H9 (cell line): ENCODE measurements around the gene NFYC. TPM values are rescaled to one million over a fixed set of nuclear protein-coding genes. Genes with fewer than 3 reads are reported as not detected.
A peak's percentile ranks its signal among the peaks of the same experiment; 100 is the strongest.

Source experiments
- DNase-seq: peaks from one replicate; pipeline ENCODE4 v3.0.0-alpha.2; 2017
- H2AFZ ChIP-seq: one replicate; pipeline ENCODE4 v1.6.1; 2013; ENCODE audit warnings: mild to moderate bottlenecking, low read length, control low read depth, moderate library complexity
- H2AK5ac ChIP-seq: 2 replicates; pipeline ENCODE4 v1.6.1; 2013; ENCODE audit warnings: low read length, control low read depth, mixed read lengths; ENCODE audit not compliant: insufficient read length
- H2BK120ac ChIP-seq: one replicate; pipeline ENCODE4 v1.6.1; 2013; ENCODE audit warnings: low read depth, mild to moderate bottlenecking, low read length, control low read depth, inconsistent platforms; ENCODE audit not compliant: poor library complexity, severe bottlenecking
- H2BK12ac ChIP-seq: 2 replicates; pipeline ENCODE4 v1.6.1; 2013; ENCODE audit warnings: low read length, control low read depth, mixed read lengths, low read depth; ENCODE audit not compliant: insufficient read length
- H2BK15ac ChIP-seq: 2 replicates; pipeline ENCODE4 v1.6.1; 2013; ENCODE audit warnings: low read depth, low read length, control low read depth
- H2BK20ac ChIP-seq: one replicate; pipeline ENCODE4 v1.6.1; 2013; ENCODE audit warnings: low read depth, mild to moderate bottlenecking, low read length, control low read depth, inconsistent platforms; ENCODE audit not compliant: poor library complexity, severe bottlenecking
- H2BK5ac ChIP-seq: 2 replicates; pipeline ENCODE4 v1.6.1; 2013; ENCODE audit warnings: low read length, control low read depth, mixed read lengths; ENCODE audit not compliant: insufficient read length
- H3K14ac ChIP-seq: 2 replicates; pipeline ENCODE4 v1.6.1; 2013; ENCODE audit warnings: low read length, control low read depth; ENCODE audit not compliant: insufficient read depth
- H3K18ac ChIP-seq: 2 replicates; pipeline ENCODE4 v1.6.1; 2013; ENCODE audit warnings: low read depth, mild to moderate bottlenecking, mixed read lengths, low read length, control low read depth; ENCODE audit not compliant: insufficient read length
- H3K23ac ChIP-seq: 2 replicates; pipeline ENCODE4 v1.6.1; 2013; ENCODE audit warnings: low read length, control low read depth, mixed read lengths, low read depth; ENCODE audit not compliant: insufficient read length
- H3K23me2 ChIP-seq: 2 replicates; pipeline ENCODE4 v1.6.1; 2013; ENCODE audit warnings: low read depth, mild to moderate bottlenecking, mixed read lengths, low read length, control low read depth; ENCODE audit not compliant: insufficient read length, poor library complexity, severe bottlenecking
- H3K27ac ChIP-seq: 2 replicates; pipeline ENCODE4 v1.5.1; 2013; ENCODE audit warnings: low read length, control low read depth, mixed read lengths, low read depth; ENCODE audit not compliant: insufficient read length
- H3K27me3 ChIP-seq: 2 replicates; pipeline ENCODE4 v1.6.1; 2013; ENCODE audit warnings: low read length, control low read depth, inconsistent platforms; ENCODE audit not compliant: insufficient read depth
- H3K4ac ChIP-seq: 2 replicates; pipeline ENCODE4 v1.6.1; 2013; ENCODE audit warnings: low read depth, mild to moderate bottlenecking, control low read depth, inconsistent platforms, low read length, moderate library complexity
- H3K4me1 ChIP-seq: 2 replicates; pipeline ENCODE4 v1.6.1; 2013; ENCODE audit warnings: low read length, control low read depth, inconsistent platforms; ENCODE audit not compliant: insufficient read depth
- H3K4me2 ChIP-seq: 2 replicates; pipeline ENCODE4 v1.6.1; 2013; ENCODE audit warnings: low read length, control low read depth, mixed read lengths; ENCODE audit not compliant: insufficient read length, insufficient read depth
- H3K56ac ChIP-seq: 2 replicates; pipeline ENCODE4 v1.6.1; 2013; ENCODE audit warnings: low read depth, mild to moderate bottlenecking, mixed read lengths, low read length, control low read depth; ENCODE audit not compliant: insufficient read length
- H3K79me1 ChIP-seq: 2 replicates; pipeline ENCODE4 v1.6.1; 2013; ENCODE audit warnings: low read depth, mild to moderate bottlenecking, moderate library complexity, low read length, control low read depth, inconsistent platforms; ENCODE audit not compliant: insufficient read depth, poor library complexity, severe bottlenecking
- H3K79me2 ChIP-seq: 2 replicates; pipeline ENCODE4 v1.6.1; 2013; ENCODE audit warnings: low read length, control low read depth, inconsistent platforms; ENCODE audit not compliant: insufficient read depth
- H3K9ac ChIP-seq: 2 replicates; pipeline ENCODE4 v1.6.1; 2013; ENCODE audit warnings: low read length, control low read depth, mixed read lengths; ENCODE audit not compliant: insufficient read length; ENCODE audit errors: extremely low read depth
- H3K9me3 ChIP-seq: one replicate; pipeline ENCODE4 v1.6.1; 2013; ENCODE audit warnings: low read depth, low read length, inconsistent platforms; ENCODE audit not compliant: control insufficient read depth
- H3T11ph ChIP-seq: one replicate; pipeline ENCODE4 v1.6.1; 2013; ENCODE audit warnings: mild to moderate bottlenecking, low read length, control low read depth, inconsistent platforms
- H4K20me1 ChIP-seq: one replicate; pipeline ENCODE4 v1.6.1; 2013; ENCODE audit not compliant: control insufficient read depth, insufficient read length, insufficient read depth
- H4K5ac ChIP-seq: 2 replicates; pipeline ENCODE4 v1.6.1; 2013; ENCODE audit warnings: low read depth, mild to moderate bottlenecking, mixed read lengths, low read length, control low read depth; ENCODE audit not compliant: insufficient read length
- H4K8ac ChIP-seq: replicated peaks from 2 replicates; pipeline ENCODE4 v1.6.1; 2013; ENCODE audit warnings: low read length, control low read depth, mixed read lengths, low read depth; ENCODE audit not compliant: insufficient read length
- H4K91ac ChIP-seq: 2 replicates; pipeline ENCODE4 v1.6.1; 2013; ENCODE audit warnings: low read depth, mild to moderate bottlenecking, moderate library complexity, mixed read lengths, low read length, control low read depth; ENCODE audit not compliant: insufficient read length
- H3K27ac Mint-ChIP-seq, 3 experiments: 2 replicates in 2 of 3; 3 replicates in 1 of 3; pipeline ENCODE4 v1.8.0; 2020 to 2021; ENCODE audit warnings: mixed read lengths in 3 of 3, mild to moderate bottlenecking in 1 of 3, moderate library complexity in 1 of 3
- H3K27me3 Mint-ChIP-seq: 2 replicates; pipeline ENCODE4 v1.8.0; 2021; ENCODE audit warnings: low read depth, mild to moderate bottlenecking, moderate library complexity, mixed read lengths
- H3K36me3 Mint-ChIP-seq, 3 experiments: 2 replicates in 2 of 3; 3 replicates in 1 of 3; pipeline ENCODE4 v1.8.0; 2020 to 2021; ENCODE audit warnings: low read depth in 3 of 3, mixed read lengths in 3 of 3; ENCODE audit not compliant: insufficient read depth in 1 of 3
- H3K4me1 Mint-ChIP-seq, 2 experiments: 2 replicates each; pipeline ENCODE4 v1.8.0; 2020; ENCODE audit warnings: mixed read lengths in 2 of 2
- H3K4me3 Mint-ChIP-seq, 2 experiments: 2 replicates in 1 of 2; 3 replicates in 1 of 2; pipeline ENCODE4 v1.8.0; 2020 to 2021; ENCODE audit warnings: mild to moderate bottlenecking in 2 of 2, mixed read lengths in 2 of 2, moderate library complexity in 1 of 2
- H3K9me3 Mint-ChIP-seq, 2 experiments: 2 replicates in 1 of 2; 3 replicates in 1 of 2; pipeline ENCODE4 v1.8.0; 2020; ENCODE audit warnings: mild to moderate bottlenecking in 2 of 2, mixed read lengths in 2 of 2, moderate library complexity in 1 of 2
- CTCF ChIP-seq: fragments of 200-600 bp; sonication (generic); conservative IDR thresholded peaks from 3 replicates; pipeline ENCODE4 v1.8.0; 2021; ENCODE audit warnings: antibody characterized with exemption, mild to moderate bottlenecking
- WGBS: extraction: QIAGEN DNeasy Blood & Tissue Kit; methylation state at CpG from one replicate; pipeline ENCODE4 v1.1.7; 2013; ENCODE audit warnings: missing lambda C conversion rate, low lambda C conversion rate, mixed read lengths; ENCODE audit not compliant: insufficient read length; ENCODE audit errors: extremely low coverage; 5-methylcytosine and 5-hydroxymethylcytosine counted together
- total RNA-seq: library from RNA; stranded (reverse); gene quantifications from 2 replicates; pipeline ENCODE4 v1.2.1, GENCODE V29; 2021

The NFYC gene
- total RNA-seq, 1 experiment from 2014 or later: 54.7 TPM

- Histone ChIP-seq H3K4me1 (no peaks in the 10 kb centered on the region), H2AFZ (no peak overlapping the region), H2BK20ac (no peak overlapping the region), H2BK120ac (no peak overlapping the region), H3K23ac (no peak overlapping the region), H3K27ac (no peak overlapping the region), H4K20me1 (no peaks in the 10 kb centered on the region), H2AK5ac (no peak overlapping the region), H3K4me2 (peak overlapping the region; percentile 43), H3K56ac (no peak overlapping the region), H3K27me3 (peaks cover 9% of the 10 kb centered on the region; the same call in 1 of the 2 replicates), H3K79me2 (no peaks in the 10 kb centered on the region), H3K18ac (no peak overlapping the region), H4K5ac (no peak overlapping the region), H3K14ac (no peak overlapping the region), H3K4ac (no peak overlapping the region), H2BK12ac (no peak overlapping the region), H3K9ac (no peak overlapping the region), H4K8ac (no peak overlapping the region), H4K91ac (no peak overlapping the region), H2BK5ac (no peak overlapping the region), H3K23me2 (peaks cover 17% of the 10 kb centered on the region), H3T11ph (no peak overlapping the region), H3K79me1 (no peaks in the 10 kb centered on the region), H3K9me3 (no peaks in the 10 kb centered on the region), H2BK15ac (no peak overlapping the region)
- DNase-seq: no peak
- WGBS: no CpG with 5 or more reads among the region's 63 CpGs
- H3K27me3 Mint-ChIP-seq: peaks cover 65% of the 10 kb centered on the region
- H3K9me3 Mint-ChIP-seq: no peaks in the 10 kb centered on the region
- no peak overlapping the region for H3K27ac Mint-ChIP-seq
- no peaks in the 10 kb centered on the region; a peak in 1 of 7 replicates for H3K36me3 Mint-ChIP-seq
- H3K4me1 Mint-ChIP-seq: peaks cover 11 to 28% of the 10 kb centered on the region in 2 experiments
- H3K4me3 Mint-ChIP-seq: peak overlapping the region; percentile 71 to 88
- no peak for TF ChIP-seq CTCF
Observed at GRCh38 chr1:40784141-40784770, 92.8 kb downstream of the NFYC start.
